GM23338 (cell line): ENCODE results near the gene PRPSAP2.

Experiments
- CREB1 ChIP-seq: fragments of 250-450 bp; sonication (Bioruptor Pico); IDR thresholded peaks from 2 replicates; pipeline ENCODE4 v1.5.0; 2020; ENCODE audit warnings: low read depth, mild to moderate bottlenecking, moderate library complexity
- CTCF ChIP-seq, 2 experiments: fragments of 200-600 bp in 1 of 2; sonication (generic) in 1 of 2; conservative IDR thresholded peaks; 2 replicates each; pipeline versions ENCODE4 v1.5.1 to v1.6.1; 2016 to 2017; ENCODE audit warnings: antibody characterized with exemption in 2 of 2, low read depth in 2 of 2, mild to moderate bottlenecking in 2 of 2, moderate library complexity in 1 of 2
- ETS1 ChIP-seq: IDR thresholded peaks from 2 replicates; pipeline ENCODE4 v1.6.1; 2016; ENCODE audit warnings: antibody characterized with exemption
- EZH2 ChIP-seq: fragments of 200-600 bp; sonication (generic); IDR thresholded peaks from one replicate; pipeline ENCODE4 v1.8.0; 2017; ENCODE audit warnings: antibody characterized with exemption, mild to moderate bottlenecking, low read depth; ENCODE audit not compliant: unreplicated experiment
- EZH2phosphoT487 ChIP-seq: fragments of 200-600 bp; sonication (generic); IDR thresholded peaks from one replicate; pipeline ENCODE4 v1.8.1; 2018; ENCODE audit warnings: antibody characterized with exemption; ENCODE audit not compliant: unreplicated experiment
- JUNB ChIP-seq: IDR thresholded peaks from one replicate; pipeline ENCODE4 v1.6.1; 2016; ENCODE audit warnings: antibody characterized with exemption; ENCODE audit not compliant: unreplicated experiment
- NANOG ChIP-seq: IDR thresholded peaks from 2 replicates; pipeline ENCODE4 v1.6.1; 2016; ENCODE audit warnings: antibody characterized with exemption, borderline replicate concordance
- POLR2AphosphoS5 ChIP-seq: IDR thresholded peaks from 2 replicates; pipeline ENCODE4 v1.6.1; 2016; ENCODE audit warnings: antibody characterized with exemption, low read depth
- STAT1 ChIP-seq: IDR thresholded peaks from one replicate; pipeline ENCODE4 v1.6.1; 2016; ENCODE audit warnings: antibody characterized with exemption; ENCODE audit not compliant: unreplicated experiment
- ZNF114 ChIP-seq: fragments of 250-450 bp; sonication (Bioruptor Pico); IDR thresholded peaks from 2 replicates; pipeline ENCODE4 v1.5.0; 2020; ENCODE audit warnings: mild to moderate bottlenecking, moderate library complexity
- ZNF331 ChIP-seq: fragments of 250-450 bp; sonication (Bioruptor Pico); IDR thresholded peaks from 2 replicates; pipeline ENCODE4 v1.5.0; 2020; ENCODE audit warnings: low read depth, mild to moderate bottlenecking, moderate library complexity
- TF ChIP-seq, protein P1 (sequence below): IDR thresholded peaks from one replicate; pipeline ENCODE4 v1.6.1; 2018; ENCODE audit warnings: antibody characterized with exemption; ENCODE audit not compliant: unreplicated experiment
- TF ChIP-seq, protein P2 (sequence below): fragments of 250-450 bp; sonication (Bioruptor Pico); IDR thresholded peaks from 2 replicates; pipeline ENCODE4 v1.5.0; 2020; ENCODE audit warnings: mild to moderate bottlenecking, moderate library complexity

- TF ChIP-seq CTCF (conservative IDR thresholded peaks at IDR 0.05; ENCODE audit: low read depth in 2 of 2) (no peak), NANOG (no peak), EZH2 (no peak), EZH2phosphoT487 (no peak), POLR2AphosphoS5 (no peak), JUNB (no peak), CREB1 (CRISPR knock-in tag) (no peak), STAT1 (no peak), ZNF331 (CRISPR knock-in tag) (no peak), ETS1 (no peak), ZNF114 (CRISPR knock-in tag) (no peak)
- TF ChIP-seq, protein P1, sequence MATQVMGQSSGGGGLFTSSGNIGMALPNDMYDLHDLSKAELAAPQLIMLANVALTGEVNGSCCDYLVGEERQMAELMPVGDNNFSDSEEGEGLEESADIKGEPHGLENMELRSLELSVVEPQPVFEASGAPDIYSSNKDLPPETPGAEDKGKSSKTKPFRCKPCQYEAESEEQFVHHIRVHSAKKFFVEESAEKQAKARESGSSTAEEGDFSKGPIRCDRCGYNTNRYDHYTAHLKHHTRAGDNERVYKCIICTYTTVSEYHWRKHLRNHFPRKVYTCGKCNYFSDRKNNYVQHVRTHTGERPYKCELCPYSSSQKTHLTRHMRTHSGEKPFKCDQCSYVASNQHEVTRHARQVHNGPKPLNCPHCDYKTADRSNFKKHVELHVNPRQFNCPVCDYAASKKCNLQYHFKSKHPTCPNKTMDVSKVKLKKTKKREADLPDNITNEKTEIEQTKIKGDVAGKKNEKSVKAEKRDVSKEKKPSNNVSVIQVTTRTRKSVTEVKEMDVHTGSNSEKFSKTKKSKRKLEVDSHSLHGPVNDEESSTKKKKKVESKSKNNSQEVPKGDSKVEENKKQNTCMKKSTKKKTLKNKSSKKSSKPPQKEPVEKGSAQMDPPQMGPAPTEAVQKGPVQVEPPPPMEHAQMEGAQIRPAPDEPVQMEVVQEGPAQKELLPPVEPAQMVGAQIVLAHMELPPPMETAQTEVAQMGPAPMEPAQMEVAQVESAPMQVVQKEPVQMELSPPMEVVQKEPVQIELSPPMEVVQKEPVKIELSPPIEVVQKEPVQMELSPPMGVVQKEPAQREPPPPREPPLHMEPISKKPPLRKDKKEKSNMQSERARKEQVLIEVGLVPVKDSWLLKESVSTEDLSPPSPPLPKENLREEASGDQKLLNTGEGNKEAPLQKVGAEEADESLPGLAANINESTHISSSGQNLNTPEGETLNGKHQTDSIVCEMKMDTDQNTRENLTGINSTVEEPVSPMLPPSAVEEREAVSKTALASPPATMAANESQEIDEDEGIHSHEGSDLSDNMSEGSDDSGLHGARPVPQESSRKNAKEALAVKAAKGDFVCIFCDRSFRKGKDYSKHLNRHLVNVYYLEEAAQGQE: no peak
- TF ChIP-seq, protein P2, sequence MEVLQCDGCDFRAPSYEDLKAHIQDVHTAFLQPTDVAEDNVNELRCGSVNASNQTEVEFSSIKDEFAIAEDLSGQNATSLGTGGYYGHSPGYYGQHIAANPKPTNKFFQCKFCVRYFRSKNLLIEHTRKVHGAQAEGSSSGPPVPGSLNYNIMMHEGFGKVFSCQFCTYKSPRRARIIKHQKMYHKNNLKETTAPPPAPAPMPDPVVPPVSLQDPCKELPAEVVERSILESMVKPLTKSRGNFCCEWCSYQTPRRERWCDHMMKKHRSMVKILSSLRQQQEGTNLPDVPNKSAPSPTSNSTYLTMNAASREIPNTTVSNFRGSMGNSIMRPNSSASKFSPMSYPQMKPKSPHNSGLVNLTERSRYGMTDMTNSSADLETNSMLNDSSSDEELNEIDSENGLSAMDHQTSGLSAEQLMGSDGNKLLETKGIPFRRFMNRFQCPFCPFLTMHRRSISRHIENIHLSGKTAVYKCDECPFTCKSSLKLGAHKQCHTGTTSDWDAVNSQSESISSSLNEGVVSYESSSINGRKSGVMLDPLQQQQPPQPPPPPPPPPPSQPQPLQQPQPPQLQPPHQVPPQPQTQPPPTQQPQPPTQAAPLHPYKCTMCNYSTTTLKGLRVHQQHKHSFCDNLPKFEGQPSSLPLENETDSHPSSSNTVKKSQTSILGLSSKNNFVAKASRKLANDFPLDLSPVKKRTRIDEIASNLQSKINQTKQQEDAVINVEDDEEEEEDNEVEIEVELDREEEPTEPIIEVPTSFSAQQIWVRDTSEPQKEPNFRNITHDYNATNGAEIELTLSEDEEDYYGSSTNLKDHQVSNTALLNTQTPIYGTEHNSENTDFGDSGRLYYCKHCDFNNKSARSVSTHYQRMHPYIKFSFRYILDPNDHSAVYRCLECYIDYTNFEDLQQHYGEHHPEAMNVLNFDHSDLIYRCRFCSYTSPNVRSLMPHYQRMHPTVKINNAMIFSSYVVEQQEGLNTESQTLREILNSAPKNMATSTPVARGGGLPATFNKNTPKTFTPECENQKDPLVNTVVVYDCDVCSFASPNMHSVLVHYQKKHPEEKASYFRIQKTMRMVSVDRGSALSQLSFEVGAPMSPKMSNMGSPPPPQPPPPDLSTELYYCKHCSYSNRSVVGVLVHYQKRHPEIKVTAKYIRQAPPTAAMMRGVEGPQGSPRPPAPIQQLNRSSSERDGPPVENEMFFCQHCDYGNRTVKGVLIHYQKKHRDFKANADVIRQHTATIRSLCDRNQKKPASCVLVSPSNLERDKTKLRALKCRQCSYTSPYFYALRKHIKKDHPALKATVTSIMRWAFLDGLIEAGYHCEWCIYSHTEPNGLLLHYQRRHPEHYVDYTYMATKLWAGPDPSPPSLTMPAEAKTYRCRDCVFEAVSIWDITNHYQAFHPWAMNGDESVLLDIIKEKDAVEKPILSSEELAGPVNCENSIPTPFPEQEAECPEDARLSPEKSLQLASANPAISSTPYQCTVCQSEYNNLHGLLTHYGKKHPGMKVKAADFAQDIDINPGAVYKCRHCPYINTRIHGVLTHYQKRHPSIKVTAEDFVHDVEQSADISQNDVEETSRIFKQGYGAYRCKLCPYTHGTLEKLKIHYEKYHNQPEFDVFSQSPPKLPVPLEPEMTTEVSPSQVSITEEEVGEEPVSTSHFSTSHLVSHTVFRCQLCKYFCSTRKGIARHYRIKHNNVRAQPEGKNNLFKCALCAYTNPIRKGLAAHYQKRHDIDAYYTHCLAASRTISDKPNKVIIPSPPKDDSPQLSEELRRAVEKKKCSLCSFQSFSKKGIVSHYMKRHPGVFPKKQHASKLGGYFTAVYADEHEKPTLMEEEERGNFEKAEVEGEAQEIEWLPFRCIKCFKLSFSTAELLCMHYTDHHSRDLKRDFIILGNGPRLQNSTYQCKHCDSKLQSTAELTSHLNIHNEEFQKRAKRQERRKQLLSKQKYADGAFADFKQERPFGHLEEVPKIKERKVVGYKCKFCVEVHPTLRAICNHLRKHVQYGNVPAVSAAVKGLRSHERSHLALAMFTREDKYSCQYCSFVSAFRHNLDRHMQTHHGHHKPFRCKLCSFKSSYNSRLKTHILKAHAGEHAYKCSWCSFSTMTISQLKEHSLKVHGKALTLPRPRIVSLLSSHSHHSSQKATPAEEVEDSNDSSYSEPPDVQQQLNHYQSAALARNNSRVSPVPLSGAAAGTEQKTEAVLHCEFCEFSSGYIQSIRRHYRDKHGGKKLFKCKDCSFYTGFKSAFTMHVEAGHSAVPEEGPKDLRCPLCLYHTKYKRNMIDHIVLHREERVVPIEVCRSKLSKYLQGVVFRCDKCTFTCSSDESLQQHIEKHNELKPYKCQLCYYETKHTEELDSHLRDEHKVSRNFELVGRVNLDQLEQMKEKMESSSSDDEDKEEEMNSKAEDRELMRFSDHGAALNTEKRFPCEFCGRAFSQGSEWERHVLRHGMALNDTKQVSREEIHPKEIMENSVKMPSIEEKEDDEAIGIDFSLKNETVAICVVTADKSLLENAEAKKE: no peak
Observed at GRCh38 chr17:18860161-18860972, 2.4 kb downstream of the PRPSAP2 start.
